GM10847 (cell line): ENCODE data around the gene SCGB1C1.
"Not testable (repeated sequence)": the region's sequence is repeated elsewhere in the genome, so short reads cannot be mapped to it uniquely, and the experiment has no call there.

ENCODE experiments used
- POLR2A ChIP-seq: IDR thresholded peaks from 2 replicates; pipeline ENCODE4 v1.6.1; 2011; ENCODE audit not compliant: insufficient read length; ENCODE audit errors: extremely low read depth

The SCGB1C1 gene

GRCh38 chr11:192674-193128 is at the start of gene SCGB1C1:
Gene SCGB1C1 (plus strand): TSS chr11:193078. CDS start chr11:193100, 22 bp downstream.
- not testable (repeated sequence) for TF ChIP-seq POLR2A

DNA sequence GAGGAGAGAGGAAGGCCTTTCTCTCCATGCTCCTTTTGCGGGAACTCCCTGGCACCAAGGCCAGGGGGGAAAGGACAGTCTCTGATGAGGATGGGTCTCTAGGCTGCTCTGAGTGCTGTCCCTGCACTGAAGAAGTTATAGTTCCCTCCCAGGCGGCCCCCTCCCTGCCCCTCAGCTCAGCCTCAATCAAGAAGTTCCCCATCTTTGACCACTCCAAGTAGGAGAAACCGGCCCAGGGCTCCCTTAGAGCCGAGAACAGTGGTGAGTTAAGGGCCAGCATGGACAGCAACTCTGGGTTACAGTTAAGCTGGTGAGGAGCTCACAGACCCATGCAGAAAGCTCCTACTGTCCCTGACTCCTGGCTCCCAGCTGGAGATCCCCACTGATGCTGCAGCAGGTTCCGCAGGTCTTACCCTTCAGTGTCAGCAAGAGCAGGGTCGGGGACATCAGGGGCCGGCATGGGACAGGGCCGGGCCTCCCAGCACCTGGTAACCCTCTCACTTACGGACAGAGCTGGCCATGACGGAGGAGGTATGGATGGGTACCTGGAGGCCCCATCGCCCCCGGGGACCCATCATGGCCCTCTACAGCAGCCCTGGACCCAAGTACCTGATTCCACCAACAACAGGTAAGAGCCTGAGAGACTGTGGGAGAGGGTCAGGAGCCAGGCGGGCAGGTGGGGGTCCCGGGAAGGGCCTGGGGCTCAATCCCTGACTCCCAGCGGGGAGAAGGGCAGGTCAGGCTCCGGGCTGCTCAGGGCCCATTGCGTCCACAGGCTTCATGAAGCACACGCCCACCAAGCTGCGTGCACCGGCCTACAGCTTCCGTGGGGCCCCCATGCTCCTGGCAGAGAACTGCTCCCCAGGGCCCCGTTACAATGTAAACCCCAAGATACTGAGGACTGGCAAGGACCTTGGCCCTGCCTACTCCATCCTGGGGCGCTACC is 4.2 kb downstream of the SCGB1C1 start:
- no peak for TF ChIP-seq POLR2A

GRCh38 chr11:197741-198235 is 4.9 kb downstream of the SCGB1C1 start:
- no peak for TF ChIP-seq POLR2A

- no peak for TF ChIP-seq POLR2A
These were observed 5.4 kb downstream of the SCGB1C1 start for GRCh38 chr11:198236-198806.

GRCh38 chr11:199004-199581 is 6.2 kb downstream of the SCGB1C1 start:
- no peak for TF ChIP-seq POLR2A

GRCh38 chr11:199782-200181 is 6.9 kb downstream of the SCGB1C1 start:
- no peak for TF ChIP-seq POLR2A

DNA sequence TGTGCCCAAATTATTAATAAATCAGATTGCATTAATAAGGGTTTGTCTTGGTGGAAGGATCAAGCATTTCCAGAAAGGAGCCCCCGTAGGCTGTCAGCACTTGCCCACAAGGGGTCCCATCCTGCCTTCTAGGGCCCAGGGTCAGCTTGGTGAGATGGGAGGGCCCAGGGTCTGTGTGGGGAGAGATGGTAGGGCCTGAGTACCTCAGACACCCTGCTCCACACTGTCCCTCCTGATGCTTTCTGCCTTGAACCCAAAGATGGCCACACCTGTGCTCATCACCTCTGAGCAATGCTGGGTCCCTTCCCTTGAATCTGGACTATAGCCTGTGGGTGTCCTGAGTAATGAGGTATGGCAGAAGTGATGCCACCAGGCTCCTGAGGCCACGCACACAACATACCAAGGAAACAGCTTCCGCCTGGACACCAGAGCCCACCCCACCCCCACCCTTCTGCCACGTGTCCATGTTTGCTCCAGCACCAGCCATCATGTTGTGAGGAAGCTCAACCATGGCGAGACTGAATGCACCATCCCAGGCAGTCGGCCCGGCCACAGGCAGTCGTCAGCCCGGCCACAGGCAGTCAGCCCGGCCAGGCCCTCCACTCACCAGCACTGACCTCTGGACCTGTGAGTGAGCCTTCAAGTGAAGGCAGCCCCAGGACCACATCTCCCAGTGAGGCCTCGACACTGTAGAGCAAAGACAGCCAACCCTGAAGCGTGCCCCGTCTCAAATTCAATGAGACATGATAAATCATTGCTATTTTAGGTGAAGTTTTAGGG is 7.5 kb downstream of the SCGB1C1 start:
- no peak for TF ChIP-seq POLR2A

DNA sequence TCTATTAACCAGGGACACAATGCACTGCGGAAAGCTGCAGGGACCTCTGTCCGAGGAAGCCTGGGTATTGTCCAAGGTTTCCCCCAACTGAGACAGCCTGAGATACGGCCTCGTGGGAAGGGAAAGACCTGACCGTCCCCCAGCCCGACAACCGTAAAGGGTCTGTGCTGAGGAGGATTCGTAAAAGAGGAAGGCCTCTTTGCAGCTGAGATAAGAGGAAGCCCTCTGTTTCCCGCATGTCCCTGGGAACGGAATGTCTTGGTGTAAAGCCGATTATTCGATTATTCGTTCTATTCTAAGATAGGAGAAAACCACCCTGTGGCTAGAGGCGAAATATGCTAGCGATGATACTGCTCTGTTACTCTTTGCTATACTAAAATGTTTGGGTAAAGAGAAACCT is 9.1 kb downstream of the SCGB1C1 start:
- TF ChIP-seq POLR2A: no peak

DNA sequence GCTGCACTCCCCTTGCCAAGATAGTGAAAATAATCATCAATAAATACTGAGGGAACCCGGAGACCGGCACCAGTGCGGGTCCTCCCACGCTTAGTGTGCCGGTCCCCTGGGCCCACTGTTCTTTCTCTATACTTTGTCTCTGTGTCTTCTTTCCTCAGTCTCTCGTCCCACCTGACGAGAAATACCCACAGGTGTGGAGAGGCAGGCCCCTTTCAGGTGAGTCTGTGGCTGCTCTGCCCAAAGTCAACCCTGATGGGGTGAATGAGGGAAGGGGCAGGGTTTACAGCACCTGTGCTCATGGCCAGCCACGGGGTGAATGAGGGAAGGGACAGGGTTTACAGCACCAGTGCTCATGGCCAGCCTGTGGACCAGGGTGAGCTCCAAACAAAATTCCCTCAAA is 9.6 kb downstream of the SCGB1C1 start:
- TF ChIP-seq POLR2A: no peak

- TF ChIP-seq POLR2A: no peak
These were observed 10.4 kb downstream of the SCGB1C1 start for GRCh38 chr11:203056-203944.

GRCh38 chr11:203945-204586 is 11.2 kb downstream of the SCGB1C1 start:
- no peak for TF ChIP-seq POLR2A

- TF ChIP-seq POLR2A: no peak
These were observed 11.8 kb downstream of the SCGB1C1 start for GRCh38 chr11:204587-205109.

DNA sequence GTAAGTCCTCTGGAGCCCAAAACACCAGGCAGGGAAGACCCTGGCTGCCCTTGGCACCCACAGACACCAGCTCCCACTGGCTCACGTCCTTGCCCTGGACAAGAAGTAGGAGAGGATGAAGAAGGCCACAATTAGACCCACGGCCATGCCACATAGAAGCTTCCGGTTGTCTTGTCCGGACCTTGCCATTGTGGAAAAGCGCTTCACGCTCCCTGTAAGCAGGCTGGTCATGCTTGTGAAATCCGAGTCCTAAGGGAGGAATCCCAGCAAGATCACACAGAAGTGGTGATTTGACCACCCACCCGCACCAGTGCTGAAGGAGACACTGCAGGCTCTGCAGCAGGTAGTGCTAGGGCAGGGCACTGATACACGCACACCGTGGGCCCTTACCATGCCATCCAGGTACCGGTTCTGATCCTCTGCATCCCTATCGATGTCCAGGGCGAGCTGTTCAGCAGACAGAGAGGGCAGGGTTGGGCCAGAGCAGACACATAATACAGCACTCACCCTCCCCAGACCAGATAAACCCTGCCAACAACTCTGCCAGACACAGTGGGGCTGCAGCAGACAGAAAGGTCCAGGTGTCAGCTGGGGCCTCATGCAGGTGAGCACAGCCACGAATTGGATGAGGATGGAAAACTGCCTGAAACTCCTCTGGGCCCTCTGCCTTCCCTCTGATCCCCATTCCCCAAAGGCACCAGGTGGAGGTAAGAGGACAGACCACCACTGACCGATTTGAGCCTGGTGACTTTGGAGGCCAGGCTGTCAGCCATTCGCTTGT is 12.5 kb downstream of the SCGB1C1 start:
- no peak for TF ChIP-seq POLR2A
